Stimulated activated CD4-positive, alpha-beta T cell treated with anti-CD3 and anti-CD28 coated beads, Interleukin-12 subunit alpha, Interleukin-12 subunit beta, amount 100 ng/mL, for 4 hours (primary cell): Measurements from ENCODE around the gene NT5DC1.

Experiments
- DNase-seq: peaks from one replicate; pipeline ENCODE4 v3.0.0-alpha.2; 2020

The NT5DC1 gene

DNA sequence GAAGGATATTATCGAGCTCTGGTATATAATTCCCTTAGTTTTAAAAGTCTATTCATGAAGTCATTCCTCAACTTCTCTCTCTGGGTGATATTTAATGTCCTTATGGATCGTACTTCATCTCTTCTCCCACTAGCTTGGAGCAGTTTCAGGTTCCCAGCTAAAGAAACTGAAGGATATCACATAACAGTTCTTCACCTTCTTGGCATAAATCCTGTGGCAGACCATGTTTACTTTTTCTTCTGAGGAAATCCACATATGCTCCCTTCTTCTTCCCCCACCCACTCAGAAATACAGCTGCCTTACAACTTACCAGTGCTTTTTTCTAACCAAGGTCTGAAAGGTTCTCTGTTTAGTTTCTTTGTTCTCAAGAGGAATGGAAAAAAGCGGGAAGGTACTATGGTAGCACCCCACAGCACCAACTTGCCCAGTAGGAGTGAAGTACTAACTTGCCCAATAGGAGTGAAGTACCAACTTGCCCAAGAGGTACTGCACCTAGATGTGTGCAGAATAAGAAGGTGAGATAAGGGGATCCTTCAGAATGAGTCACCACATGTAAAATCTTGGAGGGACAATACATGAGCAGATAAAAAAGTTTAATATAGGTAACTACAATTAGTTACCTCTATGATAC is 100.1 kb downstream of the NT5DC1 start:
- DNase-seq = no peak

DNA sequence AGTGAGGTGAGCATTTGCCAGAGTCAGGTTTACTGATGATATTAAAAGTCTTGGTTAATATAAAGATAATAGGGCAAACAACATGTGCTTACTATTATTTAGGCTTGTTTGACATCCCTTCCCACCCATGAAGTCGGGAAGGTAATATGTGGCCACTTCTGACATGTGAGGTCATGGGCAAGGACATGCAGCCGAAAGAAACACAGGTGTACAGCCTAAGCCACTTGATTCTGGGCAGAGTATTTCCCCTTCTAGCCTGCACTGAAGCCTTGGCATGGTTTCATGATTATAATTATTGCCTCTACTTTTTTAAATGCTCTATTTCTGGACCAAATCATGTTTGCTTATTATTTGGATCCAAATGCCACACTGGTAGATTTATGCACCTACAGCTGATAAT is 100.9 kb downstream of the NT5DC1 start:
- DNase-seq = no peak

DNA sequence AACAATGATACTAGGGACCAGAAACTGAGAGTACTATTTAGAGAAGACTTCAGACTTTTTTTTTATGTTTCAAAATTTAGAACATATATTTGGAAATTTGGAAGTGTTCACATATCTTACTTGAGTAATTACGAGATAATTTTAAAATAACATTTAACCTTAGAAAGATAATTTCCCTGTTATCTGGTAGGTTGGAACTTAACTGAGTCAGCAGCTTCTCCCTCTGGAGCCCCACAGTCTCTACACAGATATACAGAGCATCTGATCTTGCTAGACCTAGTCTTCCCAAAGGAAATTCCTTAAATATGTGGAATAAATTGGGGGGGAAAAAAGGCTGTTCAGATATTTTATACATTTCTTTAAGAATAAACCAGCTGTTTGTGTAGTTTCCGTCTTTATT is 104.6 kb downstream of the NT5DC1 start:
- no peak for DNase-seq

DNA sequence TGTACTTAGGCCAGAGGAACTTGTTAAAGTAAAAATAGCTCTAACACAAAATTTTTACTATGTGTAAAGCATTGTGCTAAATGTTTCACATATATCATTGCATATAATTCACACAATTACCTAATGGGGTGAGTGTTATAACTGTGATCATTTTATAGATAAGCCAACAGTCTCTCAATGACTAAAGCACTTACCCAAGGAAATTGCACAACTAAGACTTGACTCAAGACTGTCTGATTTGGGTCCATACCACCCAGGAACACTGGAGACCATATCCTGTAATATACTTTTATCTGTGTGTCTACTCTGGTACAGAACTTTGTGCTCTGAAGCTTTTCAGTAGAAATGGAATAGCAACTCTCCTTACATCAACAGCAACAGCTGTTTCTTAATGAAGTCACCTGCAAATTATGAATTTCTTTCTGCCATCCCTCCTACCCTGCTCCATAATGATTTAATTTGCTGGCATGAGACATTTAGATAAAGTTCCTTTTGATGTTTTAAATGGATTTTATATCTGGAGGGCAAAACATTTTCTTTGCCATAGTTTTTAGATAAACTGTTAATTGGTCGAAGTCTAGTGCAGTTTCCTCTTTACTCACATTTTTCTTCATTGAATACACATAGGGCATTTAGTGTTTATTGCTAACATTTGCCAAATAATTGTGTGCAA is 105.7 kb downstream of the NT5DC1 start:
- DNase-seq = no peak

DNA sequence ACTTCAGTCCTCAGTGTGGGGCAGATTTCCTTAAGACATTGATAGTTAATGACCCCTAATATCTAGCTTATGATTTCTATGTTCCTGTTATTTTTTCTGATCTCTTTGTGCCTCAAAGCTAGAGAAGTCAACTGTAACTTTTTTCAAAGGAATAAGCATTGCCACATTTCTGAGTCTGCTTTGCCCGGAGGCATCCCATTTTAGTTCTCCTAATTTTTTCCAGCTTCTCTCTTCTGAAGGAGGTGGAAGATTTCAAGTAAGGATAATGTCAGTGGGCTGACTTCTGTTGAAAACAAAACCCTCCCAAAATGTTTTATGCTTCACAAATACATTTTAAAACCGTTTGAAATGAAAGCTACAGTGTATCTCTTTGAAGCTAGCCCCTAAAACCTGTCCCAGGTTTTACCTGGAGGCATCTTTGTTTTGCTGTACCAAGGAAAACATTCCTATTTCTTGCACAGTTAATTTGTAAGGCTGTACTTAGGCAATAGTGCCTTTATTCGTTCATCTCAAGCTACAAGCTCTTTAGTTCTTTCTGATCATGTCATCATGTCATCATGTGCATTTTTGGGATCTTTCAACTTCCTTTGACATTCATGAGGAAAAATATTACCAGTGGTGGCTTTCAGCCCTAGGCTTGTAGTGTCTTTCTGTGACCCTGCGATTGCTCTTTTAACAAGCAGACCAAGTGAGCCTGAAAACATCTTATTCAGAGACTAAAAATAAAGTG is 107.6 kb downstream of the NT5DC1 start:
- no peak for DNase-seq

DNA sequence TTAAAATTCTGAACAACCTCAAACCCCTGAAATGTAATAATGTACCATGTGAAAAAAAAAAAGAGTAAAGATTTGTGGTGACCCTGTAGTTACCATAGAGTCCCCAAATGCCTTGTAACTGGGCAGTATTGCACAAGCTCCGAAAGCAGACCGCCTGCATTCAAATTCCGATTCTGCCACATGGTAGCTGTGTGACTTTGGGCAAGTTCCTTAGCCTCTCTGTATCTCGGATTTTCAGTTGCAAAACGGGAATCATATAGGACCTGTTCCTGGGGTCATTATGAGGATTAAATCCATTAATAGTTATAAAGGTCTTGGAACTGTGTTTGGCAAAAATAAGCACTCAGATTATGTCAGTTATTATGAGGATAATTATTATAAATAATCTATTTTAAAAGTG is 109.7 kb downstream of the NT5DC1 start:
- DNase-seq = no peak

DNA sequence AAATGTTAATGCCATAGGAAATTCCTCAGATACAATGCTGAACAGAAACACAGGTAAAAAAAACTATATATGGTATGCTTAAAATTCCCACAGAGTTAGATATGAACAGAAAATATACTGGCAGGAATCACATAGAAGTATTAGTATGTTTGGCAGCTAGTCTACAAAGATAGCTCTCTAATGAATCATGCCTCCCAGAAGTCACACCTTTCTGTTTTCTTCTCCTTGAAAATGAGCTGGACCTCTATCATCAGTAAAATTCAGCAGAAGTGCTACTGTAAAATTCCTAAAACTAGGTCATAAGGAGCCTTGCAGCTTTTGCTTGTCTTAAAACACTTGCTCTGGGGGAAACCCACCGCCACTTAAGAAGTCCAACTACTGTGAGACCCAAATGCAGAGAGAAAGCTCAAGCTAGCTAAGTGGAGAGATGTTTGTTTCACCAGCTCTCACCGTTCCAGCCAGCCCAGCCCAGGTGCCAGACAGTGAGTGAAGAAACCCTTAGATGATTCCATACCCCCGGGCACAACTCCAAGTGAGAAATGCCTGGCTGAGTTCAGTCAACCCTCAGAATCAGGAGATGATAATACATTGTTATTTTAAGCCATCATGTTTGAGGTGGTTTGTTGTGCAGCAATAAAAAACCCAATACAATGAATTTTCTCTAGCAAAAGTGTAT is 110.2 kb downstream of the NT5DC1 start:
- DNase-seq = no peak

DNA sequence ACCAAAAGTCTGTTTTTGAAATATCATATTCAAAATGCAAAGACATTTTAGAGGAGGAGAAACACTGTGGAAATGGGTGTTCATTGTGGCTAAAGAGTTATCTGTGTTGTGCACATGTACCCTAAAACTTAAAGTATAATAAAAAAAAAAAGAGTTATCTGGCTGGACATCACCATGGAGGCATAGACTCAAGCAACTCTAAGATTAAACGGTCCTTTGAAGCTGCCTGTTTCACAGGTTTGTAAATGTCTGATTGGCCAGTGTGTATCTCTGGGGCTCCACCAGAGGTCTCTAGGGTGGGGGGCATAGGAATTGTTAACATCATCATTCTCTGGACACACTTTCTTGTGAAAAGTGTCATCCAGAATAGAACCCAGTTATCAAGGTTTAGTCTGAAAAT is 114.0 kb downstream of the NT5DC1 start:
- no peak for DNase-seq

DNA sequence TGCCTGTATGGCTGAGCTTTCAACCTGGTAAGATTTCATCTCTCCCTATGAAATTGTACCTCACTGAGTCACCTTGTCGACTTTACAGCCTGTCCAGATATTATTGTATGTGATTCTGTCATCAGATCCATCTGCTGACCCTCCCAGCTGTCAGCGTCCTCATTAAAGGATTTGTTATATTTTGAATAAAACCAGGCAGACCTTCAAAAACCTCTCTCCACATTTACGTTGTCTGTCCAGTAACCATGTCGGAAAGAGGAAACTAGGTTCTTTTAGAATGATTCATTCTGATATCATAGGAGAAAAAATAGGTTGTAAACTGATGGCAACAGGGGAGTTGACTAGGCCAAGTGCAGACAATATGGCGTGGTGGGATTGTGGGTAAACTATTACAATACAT is 114.8 kb downstream of the NT5DC1 start:
- DNase-seq = no peak

DNA sequence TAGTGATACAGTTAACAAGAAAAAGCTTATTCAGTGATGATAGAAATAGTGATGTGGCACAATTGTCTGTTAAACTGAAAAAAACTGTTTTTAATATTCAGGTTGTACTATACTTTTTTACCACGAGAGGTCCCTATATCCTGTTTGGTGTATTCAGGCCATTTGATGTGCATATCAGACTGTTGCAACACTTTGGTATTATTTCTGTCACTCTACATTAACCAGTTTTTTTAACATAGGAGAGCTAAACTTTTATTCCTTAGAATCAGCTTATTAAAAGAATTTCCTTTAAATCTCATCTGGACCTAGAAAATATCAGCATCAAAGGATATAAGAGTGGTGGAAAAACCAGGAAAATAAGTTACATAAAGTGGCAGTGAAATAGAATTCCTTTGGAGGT is 116.4 kb downstream of the NT5DC1 start:
- no peak for DNase-seq

DNA sequence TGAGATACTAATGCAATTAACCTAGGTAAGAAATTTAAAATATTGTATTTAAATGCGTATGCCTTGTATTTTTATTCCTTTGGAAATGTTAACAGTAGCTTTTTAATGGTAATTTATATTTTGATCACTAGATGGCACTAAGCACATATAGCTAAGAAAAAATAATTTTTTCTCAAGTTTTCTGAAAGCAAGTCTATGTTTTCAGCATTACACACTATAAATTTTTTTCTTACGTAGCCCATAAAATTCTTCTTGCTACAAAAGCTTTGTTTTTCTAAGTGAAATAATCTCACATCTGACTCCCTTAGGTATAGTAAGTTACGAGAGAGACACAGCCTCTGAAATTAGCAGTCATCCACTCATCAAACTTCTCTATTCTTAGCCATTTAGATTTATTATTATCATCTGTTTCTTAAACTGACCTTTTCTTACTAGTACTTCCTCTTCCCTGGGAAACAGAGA is 117.5 kb downstream of the NT5DC1 start:
- DNase-seq = no peak

DNA sequence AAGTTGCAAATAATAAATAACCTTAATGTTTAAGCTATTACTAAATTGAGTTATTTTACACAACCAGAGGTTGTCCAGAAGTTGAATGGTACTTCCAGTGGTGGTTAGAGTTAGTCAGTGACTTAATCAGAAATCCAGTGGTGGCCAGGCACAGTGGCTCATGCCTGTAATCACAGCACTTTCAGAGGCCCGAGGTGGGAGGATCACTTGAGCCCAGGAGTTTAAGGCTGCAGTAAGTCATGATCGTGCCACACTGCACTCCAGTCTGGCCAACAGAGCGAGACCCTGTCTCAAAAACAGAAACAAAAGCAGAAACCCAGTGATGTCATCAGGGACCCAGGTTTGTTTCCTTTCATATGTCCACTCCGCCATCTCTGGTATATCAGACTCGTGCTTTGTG is 118.2 kb downstream of the NT5DC1 start:
- DNase-seq = no peak

DNA sequence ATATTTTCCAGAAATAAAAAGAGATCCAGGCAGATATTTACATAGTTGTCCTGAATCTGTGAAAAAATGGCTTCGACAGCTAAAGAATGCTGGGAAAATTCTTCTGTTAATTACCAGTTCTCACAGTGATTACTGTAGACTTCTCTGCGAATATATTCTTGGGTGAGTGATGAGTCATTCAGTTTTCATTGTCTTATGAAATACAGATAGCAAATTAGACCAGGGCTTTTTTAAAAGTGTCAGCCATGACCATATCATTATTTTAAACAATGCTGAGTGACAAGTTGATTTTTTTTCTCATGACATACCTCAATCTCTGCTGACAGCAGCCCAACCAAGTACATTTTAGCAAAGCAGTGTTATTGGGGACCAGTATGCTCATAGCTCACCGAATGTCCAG is 120.4 kb downstream of the NT5DC1 start:
- no peak for DNase-seq

DNA sequence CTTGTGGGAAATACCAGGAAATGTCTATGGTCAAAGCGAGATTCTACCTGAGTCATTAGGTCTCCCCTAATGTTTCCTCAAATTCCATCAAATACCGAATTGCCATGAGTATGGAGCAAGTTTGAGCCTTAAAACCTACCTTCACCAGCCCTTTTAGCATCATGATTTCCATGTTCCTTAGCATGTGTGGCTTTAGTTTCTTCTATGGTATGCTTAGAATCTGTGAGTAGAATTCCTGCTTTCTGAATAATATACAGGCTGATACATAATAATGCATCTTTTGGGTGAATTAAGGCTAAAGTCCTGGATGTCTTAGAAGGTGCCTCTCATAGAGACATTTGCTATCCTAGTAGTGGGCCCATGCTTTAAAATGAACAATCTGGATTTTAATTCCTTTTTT is 121.3 kb downstream of the NT5DC1 start:
- no peak for DNase-seq

DNA sequence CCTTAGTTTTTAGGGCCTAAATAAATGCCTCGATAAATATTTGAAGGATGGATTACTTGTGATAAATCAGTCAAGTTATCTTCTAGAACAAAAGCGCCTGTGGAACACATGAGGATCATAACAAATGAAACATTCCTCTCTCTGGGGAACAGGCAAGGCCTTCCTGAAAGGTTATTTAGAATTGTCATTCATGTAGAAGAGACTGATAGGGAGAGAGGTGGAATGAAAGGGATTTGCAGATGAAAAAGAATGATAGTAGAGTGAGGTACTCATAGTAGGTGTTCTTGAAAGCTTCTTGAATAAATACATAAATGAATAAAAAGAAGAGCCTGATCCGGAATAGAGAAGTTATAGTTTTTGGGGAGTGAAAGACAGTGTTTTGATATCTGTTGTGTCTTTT is 122.7 kb downstream of the NT5DC1 start:
- DNase-seq = no peak

DNA sequence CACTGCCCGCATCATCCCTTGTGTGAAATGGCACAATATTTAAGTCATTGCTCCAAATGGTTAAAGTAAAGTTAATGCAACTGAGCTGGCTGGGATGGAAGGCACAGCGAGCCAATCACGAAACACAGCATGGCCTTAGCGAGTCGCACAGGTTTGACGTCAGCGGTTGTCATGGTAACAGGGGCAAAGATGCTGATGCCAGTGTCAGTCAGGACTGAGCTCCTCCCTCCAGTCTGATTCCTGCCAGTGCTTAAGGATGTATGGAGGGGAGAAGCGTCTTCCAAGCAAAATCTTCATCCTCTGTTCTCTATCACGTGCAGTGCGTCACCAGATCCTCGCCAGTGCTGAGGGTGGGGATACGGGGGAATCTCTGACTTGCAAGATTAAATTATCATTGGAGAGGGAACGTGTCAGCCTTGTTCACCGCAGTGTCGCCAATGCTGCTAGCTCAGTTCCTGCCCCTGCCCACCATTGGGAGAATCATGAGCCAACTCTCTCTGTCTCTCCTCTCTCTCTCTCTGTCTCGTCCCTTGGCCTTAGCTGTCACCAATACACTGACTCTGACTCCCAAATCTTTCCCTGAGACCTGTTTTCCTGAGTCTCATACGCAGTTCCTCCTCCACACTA is 128.7 kb downstream of the NT5DC1 start:
- DNase-seq = no peak

DNA sequence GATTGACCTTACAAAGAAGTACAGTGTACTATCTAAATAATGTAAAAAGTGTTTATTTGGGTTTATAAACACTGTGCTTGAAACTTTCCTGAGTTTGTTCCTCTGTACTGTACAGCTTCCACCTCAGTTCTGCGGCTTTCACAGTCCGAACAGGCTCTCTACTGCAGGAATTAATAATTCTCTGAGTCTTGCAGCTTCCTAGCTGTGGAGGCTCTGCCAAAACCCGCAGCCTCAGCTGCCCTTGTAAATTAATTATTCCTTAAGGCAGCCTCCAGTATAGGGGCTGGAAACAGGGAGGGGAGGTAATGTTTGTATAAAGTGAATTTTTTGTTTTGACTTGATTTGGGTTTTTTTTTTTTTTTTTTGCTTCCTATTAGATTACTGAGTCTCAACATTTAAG is 134.0 kb downstream of the NT5DC1 start:
- DNase-seq = no peak

DNA sequence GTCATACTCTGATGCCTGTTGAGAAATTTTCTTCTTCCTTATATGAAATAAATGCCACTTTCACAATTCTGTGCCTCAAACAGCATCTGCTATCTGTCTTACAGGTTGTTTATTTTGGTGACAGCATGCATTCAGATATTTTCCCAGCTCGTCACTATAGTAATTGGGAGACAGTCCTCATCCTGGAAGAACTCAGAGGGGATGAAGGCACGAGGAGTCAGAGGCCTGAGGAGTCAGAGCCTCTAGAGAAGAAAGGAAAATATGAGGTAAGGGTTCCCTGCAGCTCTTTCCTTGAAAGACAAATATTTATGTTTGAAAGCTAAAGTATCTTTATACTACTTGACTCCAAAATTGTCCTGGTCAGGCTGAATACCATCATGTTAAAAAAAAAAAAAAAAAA is 137.4 kb downstream of the NT5DC1 start:
- DNase-seq = no peak

DNA sequence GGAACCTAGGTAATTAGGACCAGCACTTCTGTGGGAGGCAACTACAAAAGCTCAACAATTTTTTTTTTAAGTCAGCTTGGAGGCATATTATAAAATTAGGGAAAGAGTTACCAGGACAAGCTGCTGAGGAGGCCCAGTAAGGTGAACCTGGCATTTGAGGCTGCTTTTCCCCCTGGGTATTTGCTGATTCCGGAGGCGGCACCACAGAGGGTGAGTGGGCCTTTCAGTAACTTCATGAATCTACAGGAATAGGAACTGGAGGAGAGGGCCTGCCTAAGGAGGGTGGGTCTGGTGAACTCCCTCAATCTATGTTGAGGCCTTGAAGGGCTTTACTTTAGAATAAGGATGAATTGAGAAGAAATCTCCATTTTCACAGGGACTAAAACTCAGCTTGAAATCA is 138.6 kb downstream of the NT5DC1 start:
- DNase-seq = no peak

DNA sequence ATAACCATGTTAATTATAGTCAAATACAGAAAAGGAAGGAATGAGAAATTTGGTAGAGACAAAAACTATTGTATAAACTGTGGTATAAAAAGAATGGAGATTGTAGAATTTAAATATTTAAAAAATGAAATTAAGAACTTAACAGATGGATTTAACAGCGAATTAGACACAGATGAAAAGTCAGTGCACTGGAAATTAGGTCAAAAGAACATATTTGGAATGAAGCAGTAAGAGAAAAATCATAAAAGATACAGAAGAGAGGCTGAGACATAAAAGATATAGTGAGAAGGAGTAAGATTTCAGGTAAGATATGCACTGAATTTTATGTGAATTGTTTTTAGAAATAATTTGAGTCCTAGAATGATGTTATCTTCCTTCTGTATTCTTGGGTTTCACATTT is 139.2 kb downstream of the NT5DC1 start:
- DNase-seq = no peak

DNA sequence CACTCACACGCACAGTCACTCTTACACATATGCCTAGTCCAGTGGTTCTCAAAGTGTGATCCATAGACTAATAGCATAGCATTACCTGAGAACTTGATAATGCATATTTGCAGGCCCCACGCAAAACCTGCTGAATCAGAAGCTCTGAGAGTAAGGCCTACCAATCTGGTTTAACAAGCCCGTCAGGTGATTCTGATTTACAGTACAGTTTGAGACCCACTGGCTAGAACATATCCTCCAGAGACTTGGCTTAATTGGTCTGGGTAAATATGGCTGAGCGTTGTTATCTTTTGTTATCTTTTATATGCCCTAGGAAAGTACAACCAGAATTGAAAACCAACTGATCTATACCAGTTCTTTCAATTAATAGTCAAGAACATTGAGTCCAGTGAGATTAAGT is 143.6 kb downstream of the NT5DC1 start:
- DNase-seq = no peak

DNA sequence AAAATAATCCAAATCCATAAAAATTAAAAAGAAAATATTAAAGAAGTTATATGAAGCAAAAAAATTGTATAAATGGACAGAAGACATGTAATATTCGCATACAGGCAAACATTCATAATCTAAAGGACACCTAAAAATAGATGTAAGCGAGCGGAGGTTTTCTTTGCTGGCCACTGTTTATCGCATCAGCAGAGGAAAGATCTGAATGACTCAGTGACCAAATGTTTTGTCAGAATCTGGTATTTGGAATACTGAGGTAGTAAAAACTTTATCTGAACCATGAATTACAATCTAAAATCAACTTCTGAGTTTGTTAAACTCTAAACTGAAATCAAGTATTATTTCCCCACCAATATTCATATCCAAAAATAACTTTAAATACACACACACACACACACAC is 145.4 kb downstream of the NT5DC1 start:
- DNase-seq = no peak

DNA sequence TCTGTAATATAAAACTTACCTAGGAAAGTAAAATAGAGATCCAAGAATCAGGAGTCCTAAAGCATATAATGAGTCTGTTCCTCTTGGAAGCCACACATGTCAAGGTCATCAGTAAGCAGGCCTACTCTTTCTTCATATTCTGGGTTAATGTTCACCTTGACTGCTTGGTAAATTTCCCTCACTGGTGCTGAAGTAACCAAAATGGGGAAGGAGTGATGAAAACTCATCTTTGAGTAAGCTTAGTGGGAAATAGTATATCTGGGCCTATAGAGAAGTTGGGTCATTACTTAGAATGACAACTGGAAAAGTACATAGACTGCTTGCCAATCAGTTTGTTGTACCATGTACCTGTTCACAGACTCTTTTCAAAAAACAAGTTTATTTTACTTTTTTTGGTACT is 146.6 kb downstream of the NT5DC1 start:
- no peak for DNase-seq
